ENCODE data around the gene ABLIM2. TPM values are rescaled to one million over a fixed set of nuclear protein-coding genes. Genes with fewer than 3 reads are reported as not detected.

Gene ABLIM2
- total RNA-seq, 4 donors from 2014 or later: 177 to 281 (median 244) TPM

GRCh38 chr4:8028368-8028767 lies 130.2 kb downstream of the ABLIM2 start:
- Histone ChIP-seq H3K27ac (peak overlapping the region; percentile 42 to 69 (median 58)), H3K27me3 (no peaks in the 10 kb centered on the region), H3K4me3 (no peak overlapping the region), H3K9me3 (no peaks in the 10 kb centered on the region), H3K4me1 (no peaks in the 10 kb centered on the region), H3K36me3 (peaks cover 0 to 97% of the 10 kb centered on the region in 2 donors)
- ATAC-seq: peak in 1 of 2 donors; percentile 40
- no peak for DNase-seq
- in situ Hi-C loops (cut with MboI; ENCODE audit: low sequenced_read_pairs in 4 of 4): no loop called here
- no peak for TF ChIP-seq POLR2A (IDR thresholded peaks at IDR 0.05)
- no peak for TF ChIP-seq CTCF (IDR thresholded peaks at IDR 0.05 in 4 of 5, conservative IDR thresholded peaks at IDR 0.05 in 1 of 5)
- intact Hi-C loops (cut with DNase I; ENCODE audit: low total_unique reads): no loop called here

GRCh38 chr4:8026453-8026852 lies 132.2 kb downstream of the ABLIM2 start:
- Histone ChIP-seq H3K36me3 (peaks cover 0 to 84% of the 10 kb centered on the region in 2 donors), H3K27ac (no peak overlapping the region), H3K4me1 (no peaks in the 10 kb centered on the region), H3K4me3 (no peak overlapping the region), H3K27me3 (no peaks in the 10 kb centered on the region), H3K9me3 (no peaks in the 10 kb centered on the region)
- ATAC-seq: peak in 1 of 2 donors; percentile 4
- in situ Hi-C loops (cut with MboI; ENCODE audit: low sequenced_read_pairs in 4 of 4) (no loop called here), intact Hi-C loops (cut with DNase I; ENCODE audit: low total_unique reads) (no loop called here)
- no peak for DNase-seq
- TF ChIP-seq CTCF (IDR thresholded peaks at IDR 0.05 in 4 of 5, conservative IDR thresholded peaks at IDR 0.05 in 1 of 5) (no peak), POLR2A (IDR thresholded peaks at IDR 0.05) (no peak)

DNA sequence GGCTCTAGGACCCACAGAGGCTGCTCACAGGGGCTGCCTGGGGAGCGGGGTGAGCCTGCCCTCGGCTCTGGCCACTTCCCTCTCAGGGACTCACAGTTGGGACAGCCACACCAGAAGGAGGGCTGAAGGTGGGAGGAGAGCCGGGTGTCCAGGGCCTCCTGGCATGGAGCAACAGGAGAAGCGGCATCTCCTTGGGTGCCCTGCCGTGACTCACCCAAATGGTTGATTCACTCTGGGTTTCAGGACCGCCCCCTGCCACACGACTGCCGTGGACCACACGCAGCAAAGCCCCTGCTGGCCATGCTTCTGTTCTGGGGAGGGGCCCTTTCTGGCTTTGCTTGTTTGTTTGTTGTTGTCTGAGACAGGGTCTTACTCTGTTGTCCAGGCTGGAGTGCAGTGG lies 132.9 kb downstream of the ABLIM2 start:
- ATAC-seq: no peak
- H3K4me3 ChIP-seq: no peak overlapping the region
- no peak overlapping the region for H3K27ac ChIP-seq
- H3K4me1 ChIP-seq: no peaks in the 10 kb centered on the region
- H3K27me3 ChIP-seq: no peaks in the 10 kb centered on the region
- no peak for TF ChIP-seq CTCF (IDR thresholded peaks at IDR 0.05 in 4 of 5, conservative IDR thresholded peaks at IDR 0.05 in 1 of 5)
- TF ChIP-seq POLR2A (IDR thresholded peaks at IDR 0.05): no peak
- H3K36me3 ChIP-seq: peaks cover 0 to 78% of the 10 kb centered on the region in 2 donors
- no peaks in the 10 kb centered on the region for H3K9me3 ChIP-seq
- intact Hi-C loops (cut with DNase I; ENCODE audit: low total_unique reads): no loop called here
- in situ Hi-C loops (cut with MboI; ENCODE audit: low sequenced_read_pairs in 4 of 4): no loop called here
- DNase-seq: no peak

DNA sequence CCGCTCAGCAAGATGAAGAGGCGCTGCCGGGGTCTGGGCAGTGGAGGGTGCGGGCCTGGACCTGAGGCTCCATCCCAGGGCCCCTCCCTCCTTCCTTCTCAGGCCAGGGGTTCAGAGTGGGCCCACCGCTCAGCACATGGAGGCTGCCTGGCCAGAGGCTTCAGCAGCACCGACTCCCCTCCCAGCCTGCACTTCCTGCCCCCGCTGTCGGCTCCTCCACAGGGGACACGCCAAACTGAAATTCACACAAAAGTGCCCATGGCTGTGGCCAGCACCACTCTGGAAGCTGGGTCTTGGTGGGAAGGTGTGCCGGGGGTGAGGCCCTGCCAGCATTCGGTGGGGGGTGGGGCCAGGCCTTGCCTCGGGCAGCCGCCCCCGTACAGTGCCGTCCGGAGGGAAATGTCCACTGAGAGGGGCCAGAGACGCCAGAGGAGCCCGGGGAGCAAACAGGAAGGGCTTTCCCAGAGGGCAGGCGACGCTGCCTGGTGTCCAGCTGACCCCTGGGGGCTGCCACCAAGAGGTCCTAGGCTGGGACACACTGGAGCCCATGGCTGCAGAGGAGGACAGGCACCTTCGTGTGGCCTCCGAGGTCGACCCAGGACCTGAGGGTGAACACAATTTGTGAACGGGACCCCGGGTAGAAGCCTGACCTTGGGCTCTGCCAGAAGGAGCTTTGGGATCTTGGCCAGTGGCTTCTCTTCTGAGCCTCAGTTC lies 134.4 kb downstream of the ABLIM2 start:
- ATAC-seq (no peak), DNase-seq (no peak)
- H3K4me3 ChIP-seq: no peak overlapping the region
- H3K36me3 ChIP-seq: peaks cover 0 to 78% of the 10 kb centered on the region in 2 donors
- no peaks in the 10 kb centered on the region for H3K9me3 ChIP-seq
- in situ Hi-C loops (cut with MboI; ENCODE audit: low sequenced_read_pairs in 4 of 4): no loop called here
- H3K4me1 ChIP-seq: no peaks in the 10 kb centered on the region
- peak overlapping the region in 2 of 4 donors; percentile 10 to 22 for H3K27ac ChIP-seq
- no peaks in the 10 kb centered on the region for H3K27me3 ChIP-seq
- intact Hi-C loops (cut with DNase I; ENCODE audit: low total_unique reads): no loop called here
- TF ChIP-seq POLR2A (IDR thresholded peaks at IDR 0.05): no peak
- no peak for TF ChIP-seq CTCF (IDR thresholded peaks at IDR 0.05 in 4 of 5, conservative IDR thresholded peaks at IDR 0.05 in 1 of 5)

- Histone ChIP-seq H3K9me3 (no peaks in the 10 kb centered on the region), H3K27me3 (no peaks in the 10 kb centered on the region), H3K27ac (no peak overlapping the region), H3K4me1 (no peaks in the 10 kb centered on the region), H3K4me3 (no peak overlapping the region), H3K36me3 (peaks cover 0 to 78% of the 10 kb centered on the region in 2 donors)
- TF ChIP-seq POLR2A (IDR thresholded peaks at IDR 0.05) (no peak), CTCF (IDR thresholded peaks at IDR 0.05 in 4 of 5, conservative IDR thresholded peaks at IDR 0.05 in 1 of 5) (no peak)
- intact Hi-C loops (cut with DNase I; ENCODE audit: low total_unique reads) (no loop called here), in situ Hi-C loops (cut with MboI; ENCODE audit: low sequenced_read_pairs in 4 of 4) (no loop called here)
- DNase-seq: no peak
- ATAC-seq: no peak
These were observed 134.9 kb downstream of the ABLIM2 start for GRCh38 chr4:8023696-8024033.

All from gastrocnemius medialis (tissue), 4 donors.